MM.1S (cell line): ENCODE data around the gene GDF11.

Experiments used
- DNase-seq: peaks from one replicate; pipeline ENCODE4 v3.0.0-alpha.2; 2015
- H2AFZ ChIP-seq: fragments of 300-600 bp; sonication (generic); 2 replicates; pipeline ENCODE4 v1.6.0; 2016; ENCODE audit warnings: antibody characterized with exemption, low read length
- H3F3A ChIP-seq: fragments of 300-600 bp; sonication (generic); 2 replicates; pipeline ENCODE4 v1.6.1; 2016; ENCODE audit warnings: mild to moderate bottlenecking, antibody characterized with exemption, low read length, moderate library complexity, mixed read lengths; ENCODE audit not compliant: insufficient read depth
- H3K27ac ChIP-seq: fragments of 300-600 bp; sonication (generic); 2 replicates; pipeline ENCODE4 v1.5.1; 2016; ENCODE audit warnings: mild to moderate bottlenecking, low read length
- H3K27me3 ChIP-seq: fragments of 300-600 bp; sonication (generic); replicated peaks from 2 replicates; pipeline ENCODE4 v1.6.0; 2016; ENCODE audit warnings: low read length; ENCODE audit not compliant: insufficient read depth
- H3K36me3 ChIP-seq: fragments of 300-600 bp; sonication (generic); replicated peaks from 2 replicates; pipeline ENCODE4 v1.6.1; 2016; ENCODE audit warnings: mild to moderate bottlenecking, low read length, mixed read lengths; ENCODE audit not compliant: insufficient read depth
- H3K4me1 ChIP-seq: fragments of 300-600 bp; sonication (generic); 2 replicates; pipeline ENCODE4 v1.6.1; 2016; ENCODE audit warnings: low read length, mixed read lengths
- H3K4me2 ChIP-seq: fragments of 300-600 bp; sonication (generic); 2 replicates; pipeline ENCODE4 v1.6.0; 2016; ENCODE audit warnings: low read depth, low read length
- H3K4me3 ChIP-seq: fragments of 300-600 bp; sonication (generic); 2 replicates; pipeline ENCODE4 v1.5.1; 2016; ENCODE audit warnings: low read length, mixed read lengths
- H3K79me2 ChIP-seq: fragments of 300-600 bp; sonication (generic); 2 replicates; pipeline ENCODE4 v1.6.1; 2016; ENCODE audit warnings: mixed run types, low read length, mixed read lengths
- H3K9ac ChIP-seq: fragments of 300-600 bp; sonication (generic); 2 replicates; pipeline ENCODE4 v1.6.1; 2016; ENCODE audit warnings: low read length, mixed read lengths
- H3K9me2 ChIP-seq: fragments of 300-600 bp; sonication (generic); replicated peaks from 2 replicates; pipeline ENCODE4 v1.6.1; 2016; ENCODE audit warnings: mild to moderate bottlenecking, low read length, mixed read lengths; ENCODE audit not compliant: insufficient read depth
- H3K9me3 ChIP-seq: fragments of 300-600 bp; sonication (generic); replicated peaks from 2 replicates; pipeline ENCODE4 v1.6.1; 2016; ENCODE audit warnings: mild to moderate bottlenecking, low read length, mixed read lengths; ENCODE audit not compliant: insufficient read depth
- H4K20me1 ChIP-seq: fragments of 300-600 bp; sonication (generic); 2 replicates; pipeline ENCODE4 v1.6.1; 2016; ENCODE audit warnings: mild to moderate bottlenecking, low read length, moderate library complexity, mixed read lengths; ENCODE audit not compliant: insufficient read depth
- CTCF ChIP-seq: fragments of 300-600 bp; sonication (generic); IDR thresholded peaks from 2 replicates; pipeline ENCODE4 v1.5.1; 2016; ENCODE audit warnings: antibody characterized with exemption, low read length, mixed read lengths
- EZH2 ChIP-seq: fragments of 300-600 bp; sonication (generic); optimal IDR thresholded peaks from 2 replicates; pipeline ENCODE3; 2017; ENCODE audit warnings: low read depth, mild to moderate bottlenecking, antibody characterized with exemption, low read length, mixed read lengths
- EZH2phosphoT487 ChIP-seq: fragments of 300-600 bp; sonication (generic); IDR thresholded peaks from 2 replicates; pipeline ENCODE4 v1.6.1; 2018; ENCODE audit warnings: antibody characterized with exemption, low read length

Gene GDF11

DNA sequence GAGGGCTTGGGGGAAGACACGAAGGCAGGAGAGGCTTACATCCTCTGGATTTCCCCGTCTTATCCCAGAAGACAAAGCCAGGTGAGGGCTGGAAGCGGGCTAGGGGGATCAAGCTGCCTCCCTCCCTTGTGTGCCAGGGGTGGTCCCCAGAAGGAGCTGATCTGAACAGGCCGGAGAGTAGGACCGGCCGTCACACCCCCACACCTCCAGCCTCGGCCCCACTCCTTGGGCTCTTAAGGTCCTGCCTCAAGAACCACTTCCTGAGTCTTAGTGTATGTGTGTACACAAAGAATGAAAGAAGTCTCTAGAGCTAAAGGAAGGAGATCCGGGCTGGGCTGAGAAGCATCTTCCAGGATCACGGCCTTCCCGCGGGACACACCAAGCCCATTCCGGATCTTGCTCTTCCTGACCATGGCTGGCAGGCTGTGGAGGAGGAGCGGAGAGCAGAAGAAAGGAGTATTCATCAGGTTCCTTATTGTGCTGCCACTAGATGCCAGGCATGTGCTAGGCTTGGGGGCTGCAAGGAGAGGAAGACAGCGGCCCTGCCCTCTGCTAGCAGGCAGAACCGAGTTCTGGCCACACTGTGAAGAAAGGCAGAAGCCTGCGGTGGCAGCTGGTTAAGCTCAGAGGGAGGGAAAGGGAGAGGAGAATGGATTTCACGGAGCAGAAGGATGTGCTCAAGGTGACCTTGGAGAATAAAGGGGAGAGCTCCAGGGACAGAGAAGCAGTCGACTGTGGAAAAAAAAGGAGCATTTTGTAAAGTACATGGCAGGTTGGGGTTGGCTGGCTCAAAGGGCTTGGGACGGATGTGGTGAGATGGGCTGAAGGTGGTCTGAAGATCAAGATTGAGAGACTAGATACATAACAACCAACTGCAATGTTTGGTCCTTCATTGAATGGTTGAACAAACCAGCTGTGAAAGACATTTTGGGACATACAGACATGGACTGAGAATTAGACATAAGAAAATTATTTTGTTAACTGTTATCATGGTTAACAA lies 12.8 kb upstream of the GDF11 start:
- no peaks in the 10 kb centered on the region for H3F3A ChIP-seq
- no peaks in the 10 kb centered on the region for H3K27me3 ChIP-seq
- peaks cover 16% of the 10 kb centered on the region for H3K4me1 ChIP-seq
- H3K4me2 ChIP-seq: peak overlapping the region; percentile 95
- H3K79me2 ChIP-seq: peaks cover 15% of the 10 kb centered on the region
- H3K36me3 ChIP-seq: no peaks in the 10 kb centered on the region
- DNase-seq: no peak
- H2AFZ ChIP-seq: peak overlapping the region; percentile 80
- peak overlapping the region; percentile 81 for H3K4me3 ChIP-seq
- H4K20me1 ChIP-seq: no peaks in the 10 kb centered on the region
- TF ChIP-seq CTCF (no peak), EZH2 (no peak), EZH2phosphoT487 (no peak)
- no peak overlapping the region for H3K27ac ChIP-seq
- H3K9ac ChIP-seq: peak overlapping the region; percentile 77; the same call in 1 of the 2 replicates
- no peaks in the 10 kb centered on the region for H3K9me2 ChIP-seq
- H3K9me3 ChIP-seq: no peaks in the 10 kb centered on the region

- no peak overlapping the region for H3K4me3 ChIP-seq
- no peaks in the 10 kb centered on the region for H3K27me3 ChIP-seq
- TF ChIP-seq EZH2phosphoT487: no peak
- no peak for TF ChIP-seq EZH2
- TF ChIP-seq CTCF: no peak
- H2AFZ ChIP-seq: no peak overlapping the region
- no peak overlapping the region for H3K9ac ChIP-seq
- H3F3A ChIP-seq: no peaks in the 10 kb centered on the region
- H3K9me2 ChIP-seq: no peaks in the 10 kb centered on the region
- no peaks in the 10 kb centered on the region for H3K36me3 ChIP-seq
- no peak overlapping the region for H3K27ac ChIP-seq
- no peak for DNase-seq
- no peaks in the 10 kb centered on the region for H3K9me3 ChIP-seq
- H3K79me2 ChIP-seq: peaks cover 11% of the 10 kb centered on the region
- H3K4me1 ChIP-seq: peaks cover 19% of the 10 kb centered on the region
- no peaks in the 10 kb centered on the region for H4K20me1 ChIP-seq
- H3K4me2 ChIP-seq: no peak overlapping the region
Observed at GRCh38 chr12:55732288-55732687, 10.6 kb upstream of the GDF11 start.

GRCh38 chr12:55733021-55733555 lies 9.8 kb upstream of the GDF11 start:
- Histone ChIP-seq H3F3A (peaks cover 3% of the 10 kb centered on the region; the same call in 1 of the 2 replicates), H3K4me1 (peaks cover 19% of the 10 kb centered on the region), H3K36me3 (no peaks in the 10 kb centered on the region), H2AFZ (no peak overlapping the region), H3K79me2 (peaks cover 3% of the 10 kb centered on the region), H4K20me1 (no peaks in the 10 kb centered on the region), H3K27me3 (no peaks in the 10 kb centered on the region), H3K9ac (no peak overlapping the region), H3K9me2 (no peaks in the 10 kb centered on the region), H3K4me2 (no peak overlapping the region), H3K27ac (no peak overlapping the region), H3K4me3 (no peak overlapping the region), H3K9me3 (no peaks in the 10 kb centered on the region)
- TF ChIP-seq EZH2phosphoT487 (no peak), EZH2 (no peak), CTCF (no peak)
- no peak for DNase-seq
